ENCODE data around the gene HAGH.
A peak's percentile ranks its signal among the peaks of the same experiment; 100 is the strongest.

Gene HAGH

GRCh38 chr16:1831186-1832075 is 4.8 kb upstream of the HAGH start:
- DNase-seq = no peak

GRCh38 chr16:1830213-1830612 is 3.6 kb upstream of the HAGH start:
- no peak for DNase-seq

DNA sequence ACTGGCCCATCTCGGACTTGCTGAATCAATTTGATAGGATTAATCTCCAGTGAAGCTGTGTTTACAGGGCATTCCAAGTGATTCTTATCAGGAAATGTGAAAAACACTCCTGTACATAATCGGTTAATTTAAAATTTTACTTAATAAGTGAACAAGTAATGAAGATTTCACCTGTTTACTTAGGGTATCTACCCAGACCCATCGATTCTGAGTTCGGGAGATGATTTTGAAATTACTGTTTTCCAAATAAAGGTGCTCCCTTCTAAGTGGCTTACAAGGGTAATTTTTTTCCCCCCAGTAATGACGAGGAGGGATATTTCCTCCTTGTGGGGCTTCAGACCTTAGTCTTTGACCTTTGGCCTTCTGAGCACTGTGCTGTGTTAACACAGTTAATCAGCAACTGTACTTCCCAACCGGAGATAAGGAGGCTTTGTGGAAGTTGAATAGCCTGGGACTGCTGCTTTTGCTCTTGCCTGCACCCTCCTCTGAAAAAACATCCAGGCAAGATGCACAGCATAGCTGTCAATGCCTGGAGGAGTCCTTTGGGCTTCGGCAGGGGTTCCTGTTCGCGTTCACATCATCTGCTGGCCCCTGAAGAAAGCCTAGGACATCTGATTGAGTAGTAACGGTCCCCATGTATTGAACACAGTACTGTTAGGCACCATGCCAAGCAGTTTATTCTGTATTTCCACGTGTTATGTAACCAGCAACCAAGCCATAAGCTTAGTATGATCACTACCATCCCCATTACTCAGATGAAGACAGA is 2.2 kb upstream of the HAGH start:
- DNase-seq = no peak

DNA sequence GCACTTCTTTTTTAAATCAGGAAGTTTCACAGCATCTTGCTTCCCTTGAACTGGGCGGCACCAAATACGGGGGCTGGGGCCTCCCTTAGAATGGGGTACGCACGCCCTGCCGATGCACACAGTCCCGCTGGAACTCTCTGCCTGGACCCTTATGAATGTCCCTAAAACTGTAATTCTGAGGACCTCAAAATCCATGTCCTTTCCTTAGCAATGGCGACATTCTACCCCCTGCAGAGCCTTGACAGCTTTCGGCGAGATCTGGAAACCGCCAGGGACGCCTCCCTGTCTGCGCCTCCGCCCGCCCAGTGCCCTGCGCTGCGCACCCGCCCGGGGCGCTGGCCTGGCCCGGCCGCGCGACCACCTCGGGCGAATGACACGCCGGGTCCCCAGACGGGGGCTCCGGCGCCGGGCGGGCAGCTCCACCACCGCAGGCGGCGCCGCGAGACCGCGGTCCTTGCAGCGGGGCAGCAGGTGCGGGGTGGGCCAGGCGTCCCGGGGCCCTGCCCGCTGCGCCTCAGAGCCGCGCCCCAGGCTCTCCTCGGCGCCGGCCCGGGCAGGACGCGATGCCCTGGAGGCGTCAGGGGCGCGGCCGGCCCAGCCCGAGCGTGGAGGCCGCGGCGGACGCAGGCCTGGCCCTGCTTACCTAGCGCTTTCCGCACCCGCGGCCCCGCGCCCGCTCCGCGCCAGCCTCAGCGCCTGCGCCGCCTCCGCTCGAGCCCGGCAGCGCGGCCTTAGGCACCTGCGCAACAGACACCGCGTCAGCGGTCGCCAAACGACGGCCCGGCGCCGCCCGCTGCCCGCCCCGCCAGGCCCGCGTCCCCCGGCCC is 548 bp downstream of the HAGH start:
- DNase-seq = peak; percentile 67

GRCh38 chr16:1825381-1825863 is 1.2 kb downstream of the HAGH start:
- no peak for DNase-seq

GRCh38 chr16:1823821-1824220 is 2.8 kb downstream of the HAGH start:
- no peak for DNase-seq

DNA sequence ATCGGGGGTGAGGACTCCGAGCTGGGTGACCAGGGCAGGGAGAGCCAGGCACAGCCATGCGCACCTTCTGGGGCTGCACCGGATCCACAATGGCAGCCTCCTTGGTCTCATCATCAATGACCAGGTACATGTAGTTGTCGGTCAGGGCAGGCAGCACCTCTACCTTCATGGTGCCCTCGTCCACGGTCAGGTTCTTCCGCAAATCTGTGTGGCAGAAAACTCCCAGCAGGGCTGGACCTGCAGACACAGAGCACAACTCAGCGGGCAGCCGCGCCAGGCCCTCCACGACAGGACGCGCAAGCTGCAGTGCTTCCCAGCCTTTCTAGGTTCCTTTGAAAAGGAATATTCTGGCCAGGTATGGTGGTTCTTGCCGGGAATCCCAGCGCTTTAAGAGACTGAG is 3.8 kb downstream of the HAGH start:
- DNase-seq = no peak

DNA sequence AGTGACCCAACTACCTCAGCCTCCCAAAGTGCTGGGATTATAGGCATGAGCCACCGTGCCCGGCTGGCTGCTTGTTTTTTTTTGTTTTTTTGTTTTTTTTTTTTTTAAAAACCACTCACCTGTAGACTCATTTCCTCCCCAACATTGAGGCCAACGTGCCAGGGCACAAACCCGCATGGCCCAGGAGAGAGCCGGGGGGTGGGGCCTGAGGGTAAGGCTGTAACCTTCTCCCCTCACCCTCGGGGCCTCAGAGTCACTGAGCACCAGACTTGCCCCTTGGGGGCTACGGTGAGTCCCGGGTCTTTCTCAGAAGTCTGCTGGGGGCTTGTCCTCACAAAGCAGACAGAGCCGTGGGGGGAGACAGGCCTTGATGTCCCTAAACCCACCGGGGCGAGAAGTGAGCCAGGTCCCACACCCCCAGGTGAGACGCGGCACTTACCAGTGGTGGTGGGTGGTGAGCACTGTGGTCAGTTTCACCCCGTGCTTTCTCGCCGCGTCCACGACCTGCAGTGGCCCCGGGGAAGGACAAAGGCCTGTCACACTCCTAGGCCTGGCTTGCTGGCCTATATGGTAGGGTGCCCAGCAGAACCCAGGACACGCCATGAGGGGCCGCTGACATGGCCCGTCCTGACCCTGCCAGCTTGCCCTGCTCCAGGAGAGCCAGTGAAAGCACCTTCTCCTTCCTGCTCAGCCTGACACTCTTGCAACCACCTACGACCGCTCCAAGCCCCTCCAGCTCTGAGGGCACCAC is 4.6 kb downstream of the HAGH start:
- DNase-seq = no peak

DNA sequence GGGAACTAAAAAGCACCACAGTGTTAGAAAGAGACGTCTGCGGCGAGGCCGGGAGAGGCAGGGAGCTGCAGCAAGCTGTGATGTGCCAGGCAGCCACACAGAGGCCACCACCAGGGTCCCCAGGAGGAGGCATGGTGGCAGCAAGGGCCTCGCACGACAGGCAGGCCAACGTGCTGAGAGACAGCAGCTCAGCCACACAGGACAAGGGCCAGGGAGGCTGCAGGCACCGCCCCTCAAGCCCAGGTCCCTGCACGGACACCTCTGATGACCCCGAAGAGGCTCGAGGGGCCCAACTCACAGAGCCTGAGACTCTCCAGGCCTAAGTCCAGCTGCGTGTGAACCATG is 5.7 kb downstream of the HAGH start:
- DNase-seq = no peak

GRCh38 chr16:1820096-1820945 is 6.3 kb downstream of the HAGH start:
- DNase-seq = no peak

DNA sequence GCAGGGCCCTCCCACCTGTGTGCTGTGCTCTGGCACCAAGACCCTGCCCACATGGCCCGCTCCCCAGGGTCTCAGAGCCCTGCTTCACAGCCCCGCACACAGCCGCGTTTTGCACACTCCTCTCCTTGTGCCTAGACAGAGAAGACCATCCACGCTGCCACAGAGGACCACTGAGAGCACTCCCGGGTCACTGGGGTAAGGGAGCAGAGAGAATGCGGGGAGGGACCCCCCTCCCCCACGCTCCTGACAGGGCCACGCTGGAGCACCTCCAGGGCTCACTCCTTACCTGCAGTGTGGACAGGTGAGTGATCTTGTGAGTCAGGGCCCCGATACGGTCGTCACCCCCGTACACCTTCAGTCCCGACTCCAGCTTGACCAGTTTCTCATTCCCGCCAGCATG is 7.0 kb downstream of the HAGH start:
- DNase-seq = no peak

- no peak for DNase-seq
Observed at GRCh38 chr16:1818873-1819525, 7.6 kb downstream of the HAGH start.

DNA sequence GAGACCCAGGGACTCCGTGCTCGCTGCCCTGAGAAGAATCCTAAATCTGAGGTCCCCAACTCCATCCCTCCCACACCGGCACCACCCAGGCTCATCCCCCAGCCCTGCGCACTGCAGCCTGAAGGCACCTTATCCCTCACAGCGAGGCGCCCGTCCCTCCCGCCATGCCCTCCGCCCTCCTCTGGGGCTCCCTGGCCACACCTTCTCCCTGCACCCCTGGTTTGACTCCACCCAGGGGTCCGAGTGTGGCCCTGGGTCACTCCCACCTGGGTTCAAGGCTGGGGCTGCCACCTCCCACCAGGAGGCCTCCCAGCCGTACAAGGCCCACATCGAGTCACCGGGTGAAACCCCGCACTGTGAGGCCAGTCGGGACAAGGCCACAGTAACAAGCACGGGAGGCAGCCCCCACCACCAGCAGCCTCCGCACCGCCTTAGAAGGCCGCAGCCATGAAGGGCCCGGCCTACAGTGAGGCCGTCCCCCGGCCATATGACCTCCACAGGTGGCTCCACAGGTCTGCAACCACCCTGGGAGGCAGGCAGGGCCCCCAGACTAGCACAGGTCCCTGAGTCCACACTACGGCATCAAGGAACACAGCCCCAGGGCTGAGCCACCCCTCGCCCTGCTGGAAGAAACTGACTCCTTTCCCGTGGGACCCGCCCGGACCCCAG is 8.3 kb downstream of the HAGH start:
- DNase-seq = no peak

GRCh38 chr16:1817716-1818115 is 8.9 kb downstream of the HAGH start:
- DNase-seq = no peak

DNA sequence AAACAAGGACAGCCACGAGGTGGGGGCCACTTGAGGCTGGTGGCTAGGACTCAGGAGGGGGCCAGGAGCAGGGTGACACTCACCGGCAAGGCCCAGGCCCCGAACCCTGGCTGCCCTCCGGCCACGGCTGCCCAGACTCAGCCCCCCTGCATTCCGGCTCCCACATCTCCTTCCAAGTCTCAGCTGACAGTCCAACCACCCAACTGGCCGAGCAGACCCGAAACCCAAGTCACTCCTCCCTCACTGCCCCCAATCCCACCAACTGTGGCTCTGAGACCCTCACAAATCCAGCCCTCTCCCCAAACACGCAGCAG is 9.4 kb downstream of the HAGH start:
- DNase-seq = no peak

GRCh38 chr16:1816396-1817275 is 10.0 kb downstream of the HAGH start:
- no peak for DNase-seq

GRCh38 chr16:1815461-1815860 is 11.2 kb downstream of the HAGH start:
- DNase-seq = no peak

- peak; percentile 49 for DNase-seq
Observed at GRCh38 chr16:1812732-1813163, 13.9 kb downstream of the HAGH start.

GRCh38 chr16:1810536-1810935 is 16.1 kb downstream of the HAGH start:
- DNase-seq = no peak

GRCh38 chr16:1810106-1810505 is 16.5 kb downstream of the HAGH start:
- DNase-seq = no peak

Measured in stimulated activated CD4-positive, alpha-beta T cell treated with anti-CD3 and anti-CD28 coated beads, Interleukin-12 subunit alpha, Interleukin-12 subunit beta, amount 100 ng/mL, for 4 hours (primary cell).